GM21786 (cell line): ENCODE data around the gene SPATA2.
A peak's percentile ranks its signal among the peaks of the same experiment; 100 is the strongest.
"Not testable (repeated sequence)": the region's sequence is repeated elsewhere in the genome, so short reads cannot be mapped to it uniquely, and the experiment has no call there.

Source experiments
- ATAC-seq: cut with Tn5 transposase; IDR thresholded peaks from one replicate; pipeline ENCODE4 v1.9.1; 2021; ENCODE audit not compliant: unreplicated experiment

The SPATA2 gene, protein sequence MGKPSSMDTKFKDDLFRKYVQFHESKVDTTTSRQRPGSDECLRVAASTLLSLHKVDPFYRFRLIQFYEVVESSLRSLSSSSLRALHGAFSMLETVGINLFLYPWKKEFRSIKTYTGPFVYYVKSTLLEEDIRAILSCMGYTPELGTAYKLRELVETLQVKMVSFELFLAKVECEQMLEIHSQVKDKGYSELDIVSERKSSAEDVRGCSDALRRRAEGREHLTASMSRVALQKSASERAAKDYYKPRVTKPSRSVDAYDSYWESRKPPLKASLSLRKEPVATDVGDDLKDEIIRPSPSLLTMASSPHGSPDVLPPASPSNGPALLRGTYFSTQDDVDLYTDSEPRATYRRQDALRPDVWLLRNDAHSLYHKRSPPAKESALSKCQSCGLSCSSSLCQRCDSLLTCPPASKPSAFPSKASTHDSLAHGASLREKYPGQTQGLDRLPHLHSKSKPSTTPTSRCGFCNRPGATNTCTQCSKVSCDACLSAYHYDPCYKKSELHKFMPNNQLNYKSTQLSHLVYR

DNA sequence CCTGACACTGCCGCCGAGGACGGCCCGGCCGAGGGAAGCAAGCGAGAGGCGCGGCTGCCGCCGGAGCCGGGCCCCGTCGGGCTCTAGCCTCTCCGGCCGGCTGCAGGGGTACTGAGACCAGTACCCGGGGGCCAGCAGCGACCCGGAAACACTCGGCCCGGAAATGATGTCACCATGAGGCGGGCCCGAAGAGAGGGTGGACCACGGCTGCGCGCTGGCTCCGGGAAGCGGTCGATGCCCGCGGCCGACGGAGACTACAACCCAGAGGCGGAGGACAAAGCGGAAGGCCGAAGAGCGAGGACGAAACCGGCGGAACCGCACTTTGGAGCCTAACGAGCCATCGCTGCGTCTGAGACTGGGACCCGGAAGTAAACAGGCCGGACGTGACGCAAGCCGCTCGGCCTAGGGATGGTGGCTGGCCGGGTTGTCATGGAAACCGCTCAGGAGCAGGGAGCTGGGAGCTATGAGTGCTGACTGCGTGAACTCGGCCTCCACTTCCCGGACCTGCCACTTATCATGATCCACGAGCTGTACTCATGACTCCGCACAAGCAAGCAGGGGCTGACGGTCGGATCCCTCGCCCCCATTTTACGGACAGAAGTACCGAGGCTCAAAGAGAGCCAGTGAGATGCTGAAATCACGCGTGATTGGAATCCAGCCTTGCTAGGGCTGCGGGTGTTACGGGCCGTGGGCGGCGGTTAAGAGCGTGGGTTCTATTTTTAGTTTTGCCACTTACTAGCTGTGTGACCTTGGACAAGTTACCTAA is at the start of gene SPATA2:
SPATA2 (minus strand) TSS at position 150 of the 766 bp plus-strand sequence. CDS start 7,039 bp downstream, outside the sequence.
- ATAC-seq: peak; percentile 81

DNA sequence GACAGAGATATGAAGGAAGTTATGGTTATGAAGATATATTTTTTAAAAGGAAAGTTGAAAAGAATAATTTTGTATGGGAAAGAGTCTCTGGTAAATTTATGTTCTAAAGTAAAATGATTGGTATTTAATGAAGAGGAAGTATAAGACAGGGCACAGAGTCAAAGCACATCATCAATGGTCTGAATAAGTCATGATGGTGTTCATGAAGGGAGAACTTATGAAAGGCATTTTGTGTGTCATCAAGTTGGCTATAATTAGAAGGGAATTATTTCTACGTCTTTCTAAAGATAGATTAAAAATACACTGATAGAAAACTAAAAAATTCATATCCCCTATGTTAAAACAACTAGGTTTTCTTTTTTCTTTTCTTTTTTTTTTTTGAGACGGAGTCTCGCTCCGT is 46.1 kb upstream of the SPATA2 start:
- no peak for ATAC-seq

DNA sequence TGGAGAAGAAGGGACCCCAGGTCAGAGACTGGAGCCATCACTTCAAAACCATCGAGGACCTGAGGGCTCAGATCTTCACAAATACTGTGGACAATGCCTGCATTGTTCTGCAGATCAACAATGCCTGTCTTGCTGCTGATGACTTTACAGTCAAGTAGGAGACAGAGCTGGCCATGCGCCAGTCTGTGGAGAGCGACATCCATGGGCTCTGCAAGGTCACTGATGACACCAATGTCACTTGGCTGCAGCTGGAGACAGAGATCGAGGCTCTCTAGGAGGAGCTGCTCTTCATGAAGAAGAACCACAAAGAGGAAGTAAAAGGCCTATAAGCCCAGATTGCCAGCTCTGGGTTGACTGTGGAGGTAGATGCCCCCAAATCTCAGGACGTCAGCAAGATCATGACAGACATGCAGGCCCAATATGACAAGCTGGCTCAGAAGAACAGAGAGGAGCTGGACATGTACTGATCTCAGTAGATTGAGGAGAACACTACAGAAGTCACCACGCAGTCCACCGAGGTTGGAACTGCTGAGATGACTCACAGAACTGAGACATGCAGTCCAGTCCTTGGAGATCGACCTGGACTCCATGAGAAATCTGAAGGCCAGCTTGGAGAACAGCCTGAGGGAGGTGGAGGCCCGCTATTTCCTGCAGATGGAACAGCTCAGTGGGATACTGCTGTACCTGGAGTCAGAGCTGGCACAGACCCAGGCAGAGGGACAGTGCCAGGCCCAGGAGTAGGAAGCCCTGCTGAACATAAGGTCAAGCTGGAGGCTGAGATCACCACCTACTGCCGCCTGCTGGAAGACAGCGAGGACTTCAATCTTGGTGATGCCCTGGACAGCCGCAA is 42.0 kb upstream of the SPATA2 start:
- not testable (repeated sequence) for ATAC-seq

DNA sequence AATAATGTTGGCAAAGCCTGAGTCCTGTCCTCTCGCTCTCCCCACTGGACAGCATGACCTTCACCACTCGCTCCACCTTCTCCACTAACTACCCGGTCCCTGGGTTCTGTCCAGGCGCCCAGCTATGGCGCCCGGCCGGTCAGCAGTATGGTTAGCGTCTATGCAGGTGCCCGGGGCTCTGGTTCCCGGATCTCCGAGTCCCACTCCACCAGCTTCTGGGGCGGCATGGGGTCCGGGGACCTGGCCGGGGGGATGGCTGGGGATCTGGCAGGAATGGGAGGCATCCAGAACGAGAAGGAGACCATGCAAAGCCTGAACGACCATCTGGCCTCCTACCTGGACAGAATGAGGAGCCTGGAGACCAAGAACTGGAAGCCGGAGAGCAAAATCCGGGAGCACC is 41.4 kb upstream of the SPATA2 start:
- no peak for ATAC-seq

- ATAC-seq: not testable (repeated sequence)
These were observed 40.6 kb upstream of the SPATA2 start for GRCh38 chr20:49955830-49956396.

DNA sequence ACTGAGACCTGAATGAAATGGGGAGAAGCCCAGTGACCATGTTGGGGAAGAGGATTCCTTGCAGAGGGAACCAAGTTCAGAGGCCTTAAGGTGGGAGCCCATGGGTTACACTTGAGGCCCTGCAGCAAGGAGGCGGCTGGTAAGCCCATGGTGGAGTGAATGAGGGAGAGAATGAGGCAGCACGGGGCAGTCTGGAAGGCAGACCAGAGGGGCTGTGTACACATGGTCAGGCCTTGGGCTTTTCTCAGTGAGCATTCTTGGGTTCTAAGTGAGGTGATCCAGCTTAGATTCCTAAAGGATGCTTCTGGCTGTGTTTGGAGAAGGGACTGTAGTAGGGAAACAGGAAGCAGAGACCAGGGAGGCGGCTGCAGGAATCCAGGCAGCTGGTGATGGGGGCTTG is 39.8 kb upstream of the SPATA2 start:
- ATAC-seq: no peak

- no peak for ATAC-seq
These were observed 35.8 kb upstream of the SPATA2 start for GRCh38 chr20:49951151-49951550.

- no peak for ATAC-seq
These were observed 33.6 kb upstream of the SPATA2 start for GRCh38 chr20:49948809-49949507.

- ATAC-seq: no peak
These were observed 32.8 kb upstream of the SPATA2 start for GRCh38 chr20:49948178-49948577.

DNA sequence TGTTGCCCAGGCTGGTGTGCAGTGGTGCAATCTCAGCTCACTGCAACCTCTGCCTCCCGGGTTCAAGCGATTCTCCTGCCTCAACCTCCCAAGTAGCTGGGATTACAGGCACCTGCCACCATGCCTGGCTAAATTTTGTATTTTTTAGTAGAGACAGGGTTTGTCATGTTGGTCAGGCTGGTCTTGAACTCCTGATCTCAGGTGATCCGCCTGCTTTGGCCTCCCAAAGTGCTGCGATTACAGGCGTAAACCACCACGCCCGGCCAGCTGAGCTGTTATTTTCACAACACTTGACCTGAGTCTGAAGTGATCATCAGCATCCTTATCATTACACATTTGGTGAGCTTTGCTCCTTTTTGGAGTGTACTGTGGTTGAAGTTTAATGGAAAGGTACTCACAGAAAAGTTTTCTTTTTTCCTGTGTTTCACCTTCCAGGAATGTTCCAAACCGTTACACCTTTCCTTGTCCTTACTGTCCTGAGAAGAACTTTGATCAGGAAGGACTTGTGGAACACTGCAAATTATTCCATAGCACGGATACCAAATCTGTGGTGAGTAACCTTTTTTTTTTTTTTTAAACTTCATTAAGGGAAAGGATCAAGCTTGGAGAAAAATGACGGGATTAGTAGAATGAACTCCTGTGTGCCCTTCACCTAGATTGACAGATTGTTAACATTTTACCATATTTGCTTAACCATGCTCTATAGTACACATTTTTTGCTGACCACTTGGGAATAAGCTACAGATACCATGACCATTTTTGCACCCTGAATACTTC is 30.6 kb upstream of the SPATA2 start:
- no peak for ATAC-seq

- ATAC-seq: no peak
These were observed 30.0 kb upstream of the SPATA2 start for GRCh38 chr20:49945306-49945700.

- no peak for ATAC-seq
These were observed 27.6 kb upstream of the SPATA2 start for GRCh38 chr20:49942942-49943341.

DNA sequence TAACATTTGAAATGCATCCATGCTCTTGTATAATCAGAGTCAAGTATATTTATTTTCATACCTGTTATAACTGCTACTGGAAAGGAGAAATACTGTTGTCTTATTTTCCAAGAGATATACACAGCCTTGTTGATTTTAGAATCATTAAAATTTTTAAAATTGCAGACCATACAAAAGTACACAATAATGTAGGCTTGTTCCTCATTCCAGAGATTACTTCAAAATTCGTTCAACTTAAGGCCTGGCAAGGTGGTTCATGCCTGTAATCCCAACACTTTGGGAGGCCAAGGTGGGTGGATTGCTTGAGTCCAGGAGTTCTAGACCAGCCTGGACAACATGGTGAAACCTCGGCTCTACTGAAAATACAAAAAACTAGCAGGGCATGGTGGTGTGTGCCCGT is 27.0 kb upstream of the SPATA2 start:
- ATAC-seq: no peak

DNA sequence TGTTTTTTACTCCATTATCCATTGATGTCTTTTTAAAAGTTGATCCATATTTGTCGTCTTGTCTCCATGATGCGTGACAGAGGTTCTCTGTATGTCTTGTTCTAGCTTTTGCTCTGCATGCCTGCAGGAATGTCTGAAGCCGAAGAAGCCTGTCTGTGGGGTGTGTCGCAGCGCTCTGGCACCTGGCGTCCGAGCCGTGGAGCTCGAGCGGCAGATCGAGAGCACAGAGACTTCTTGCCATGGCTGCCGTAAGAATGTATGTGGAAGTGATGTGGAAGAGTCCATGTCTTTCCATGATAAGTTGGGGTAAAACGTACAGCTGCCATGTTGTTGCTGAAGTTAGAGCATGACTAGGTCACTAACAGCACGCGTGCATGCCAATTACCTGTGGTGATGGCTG is 26.1 kb upstream of the SPATA2 start:
- ATAC-seq: no peak

- no peak for ATAC-seq
These were observed 23.1 kb upstream of the SPATA2 start for GRCh38 chr20:49938173-49939163.

- ATAC-seq: no peak
These were observed 21.9 kb upstream of the SPATA2 start for GRCh38 chr20:49937027-49937929.
